HCT116 (cell line): ENCODE measurements around the gene CALR.

Experiments used
- CTCF ChIP-seq, 3 experiments: fragments of 200-600 bp in 1 of 3; sonication (generic) in 1 of 3; IDR thresholded peaks in 2 of 3; conservative IDR thresholded peaks in 1 of 3; 2 replicates each; pipeline ENCODE4 v1.5.1; 2012 to 2017; ENCODE audit warnings: low read depth in 2 of 3, low read length in 2 of 3, antibody characterized with exemption in 1 of 3, borderline replicate concordance in 1 of 3, control low read depth in 1 of 3, mild to moderate bottlenecking in 1 of 3, mixed read lengths in 1 of 3, mixed run types in 1 of 3, moderate library complexity in 1 of 3; ENCODE audit not compliant: insufficient read depth in 1 of 3
- EZH2phosphoT487 ChIP-seq: fragments of 200-600 bp; IDR thresholded peaks from 2 replicates; pipeline ENCODE4 v1.6.1; 2018; ENCODE audit warnings: antibody characterized with exemption, borderline replicate concordance
- POLR2A ChIP-seq: IDR thresholded peaks from 2 replicates; pipeline ENCODE4 v1.7.0; 2011; ENCODE audit warnings: borderline replicate concordance; ENCODE audit not compliant: insufficient read depth, insufficient read length; ENCODE audit errors: extremely low read depth
- REST ChIP-seq: IDR thresholded peaks from 2 replicates; pipeline ENCODE4 v1.6.1; 2012; ENCODE audit warnings: low read depth

GRCh38 chr19:12891553-12892021 is 46.8 kb upstream of the CALR start:
- TF ChIP-seq EZH2phosphoT487 (no peak), CTCF (IDR thresholded peaks at IDR 0.05 in 2 of 3, conservative IDR thresholded peaks at IDR 0.05 in 1 of 3; ENCODE audit: borderline replicate concordance in 1 of 3, insufficient read depth in 1 of 3, low read depth in 2 of 3, low read length in 2 of 3) (no peak), POLR2A (no peak), REST (no peak)
